Hematopoietic multipotent progenitor cell treated with erythropoietin and hydrocortisone succinate and interleukin-3 and kit ligand, for 17 days (in vitro differentiated cells): ENCODE results near the gene ADAMTS1.

Experiments
- DNase-seq: peaks from one replicate; pipeline ENCODE4 v3.0.0-alpha.2; 2015; ENCODE audit warnings: low spot score

Gene ADAMTS1

GRCh38 chr21:26844258-26845065 is 747 bp downstream of the ADAMTS1 start:
- DNase-seq: no peak

- no peak for DNase-seq
These were observed 1.3 kb downstream of the ADAMTS1 start for GRCh38 chr21:26843933-26844257.

GRCh38 chr21:26842974-26843932 is 2.0 kb downstream of the ADAMTS1 start:
- no peak for DNase-seq

- no peak for DNase-seq
These were observed 2.9 kb downstream of the ADAMTS1 start for GRCh38 chr21:26842300-26842699.

- no peak for DNase-seq
These were observed 4.3 kb downstream of the ADAMTS1 start for GRCh38 chr21:26840912-26841311.

GRCh38 chr21:26840201-26840600 is 5.0 kb downstream of the ADAMTS1 start:
- no peak for DNase-seq

GRCh38 chr21:26837539-26837938 is 7.7 kb downstream of the ADAMTS1 start:
- no peak for DNase-seq

- no peak for DNase-seq
These were observed 8.7 kb downstream of the ADAMTS1 start for GRCh38 chr21:26836528-26836927.

GRCh38 chr21:26835714-26836265 is 9.4 kb downstream of the ADAMTS1 start:
- no peak for DNase-seq

- no peak for DNase-seq
These were observed 10.0 kb downstream of the ADAMTS1 start for GRCh38 chr21:26835027-26835713.

- no peak for DNase-seq
These were observed 10.9 kb downstream of the ADAMTS1 start for GRCh38 chr21:26834181-26834905.

GRCh38 chr21:26833460-26833939 is 11.7 kb downstream of the ADAMTS1 start:
- DNase-seq: no peak

GRCh38 chr21:26833011-26833410 is 12.2 kb downstream of the ADAMTS1 start:
- no peak for DNase-seq

- DNase-seq: no peak
These were observed 12.7 kb downstream of the ADAMTS1 start for GRCh38 chr21:26832546-26832945.

- no peak for DNase-seq
These were observed 18.4 kb downstream of the ADAMTS1 start for GRCh38 chr21:26826801-26827200.

- no peak for DNase-seq
These were observed 24.7 kb downstream of the ADAMTS1 start for GRCh38 chr21:26820509-26820908.

- no peak for DNase-seq
These were observed 25.4 kb downstream of the ADAMTS1 start for GRCh38 chr21:26819740-26820324.

- DNase-seq: no peak
These were observed 26.3 kb downstream of the ADAMTS1 start for GRCh38 chr21:26818906-26819305.

GRCh38 chr21:26815197-26815596 is 30.0 kb downstream of the ADAMTS1 start:
- no peak for DNase-seq

GRCh38 chr21:26814386-26814785 is 30.8 kb downstream of the ADAMTS1 start:
- no peak for DNase-seq

- DNase-seq: no peak
These were observed 31.7 kb downstream of the ADAMTS1 start for GRCh38 chr21:26813426-26813998.
